Lower lobe of right lung (tissue), 2 donors: ENCODE results near the gene ACAN. TPM values are rescaled to one million over a fixed set of nuclear protein-coding genes. Genes with fewer than 3 reads are reported as not detected.

Source experiments
- ATAC-seq, 2 donors: fragments of 200-7000 bp; cut with Tn5 transposase; one replicate each; pipeline ENCODE4 v1.9.1; 2020 to 2022; ENCODE audit warnings: mild to moderate bottlenecking in 2 of 2, moderate library complexity in 2 of 2
- DNase-seq: peaks from one replicate; pipeline ENCODE4 v3.0.0-alpha.2; 2020
- H3K27ac ChIP-seq: fragments of 200-600 bp; one replicate; pipeline ENCODE4 v1.8.0; 2022
- H3K27me3 ChIP-seq: fragments of 200-600 bp; one replicate; pipeline ENCODE4 v1.8.0; 2022; ENCODE audit warnings: low read depth
- H3K36me3 ChIP-seq: fragments of 200-600 bp; one replicate; pipeline ENCODE4 v1.8.0; 2022; ENCODE audit warnings: mild to moderate bottlenecking
- H3K4me1 ChIP-seq: fragments of 200-600 bp; one replicate; pipeline ENCODE4 v1.8.0; 2022
- H3K4me3 ChIP-seq: fragments of 200-600 bp; one replicate; pipeline ENCODE4 v1.8.0; 2022; ENCODE audit warnings: mild to moderate bottlenecking
- H3K9me3 ChIP-seq: fragments of 200-600 bp; one replicate; pipeline ENCODE4 v1.8.0; 2022
- intact Hi-C: fragments of 100-400 bp; cut with DNase I; formaldehyde crosslinking; loops from one replicate; pipeline ENCODE4 v1.11.0; 2022
- total RNA-seq: library from RNA; stranded (reverse); fragmentation: NEBNext Ultra II Directional; extraction: Animal tissue kit (Norgen Biotek cat#: 25700); gene quantifications from one replicate; pipeline ENCODE4 v1.2.1, GENCODE V29; 2021
- TF ChIP-seq, protein P1 (sequence below): fragments of 200-600 bp; IDR thresholded peaks from one replicate; pipeline ENCODE4 v1.8.0; 2022; ENCODE audit warnings: antibody characterized with exemption, mild to moderate bottlenecking
- donor health status: DM: no; HTN: yes; CAD: no; lungs with severe emphysema.

Gene ACAN
- total RNA-seq, 1 donor from 2014 or later, result 0.12 TPM

- H3K27me3 ChIP-seq, result peaks cover 60% of the 10 kb centered on the region
- ATAC-seq (no peak), DNase-seq (no peak)
- TF ChIP-seq, protein P1, sequence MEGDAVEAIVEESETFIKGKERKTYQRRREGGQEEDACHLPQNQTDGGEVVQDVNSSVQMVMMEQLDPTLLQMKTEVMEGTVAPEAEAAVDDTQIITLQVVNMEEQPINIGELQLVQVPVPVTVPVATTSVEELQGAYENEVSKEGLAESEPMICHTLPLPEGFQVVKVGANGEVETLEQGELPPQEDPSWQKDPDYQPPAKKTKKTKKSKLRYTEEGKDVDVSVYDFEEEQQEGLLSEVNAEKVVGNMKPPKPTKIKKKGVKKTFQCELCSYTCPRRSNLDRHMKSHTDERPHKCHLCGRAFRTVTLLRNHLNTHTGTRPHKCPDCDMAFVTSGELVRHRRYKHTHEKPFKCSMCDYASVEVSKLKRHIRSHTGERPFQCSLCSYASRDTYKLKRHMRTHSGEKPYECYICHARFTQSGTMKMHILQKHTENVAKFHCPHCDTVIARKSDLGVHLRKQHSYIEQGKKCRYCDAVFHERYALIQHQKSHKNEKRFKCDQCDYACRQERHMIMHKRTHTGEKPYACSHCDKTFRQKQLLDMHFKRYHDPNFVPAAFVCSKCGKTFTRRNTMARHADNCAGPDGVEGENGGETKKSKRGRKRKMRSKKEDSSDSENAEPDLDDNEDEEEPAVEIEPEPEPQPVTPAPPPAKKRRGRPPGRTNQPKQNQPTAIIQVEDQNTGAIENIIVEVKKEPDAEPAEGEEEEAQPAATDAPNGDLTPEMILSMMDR, result no peak
- intact Hi-C loops, result no loop called here
- H3K36me3 ChIP-seq, result no peaks in the 10 kb centered on the region
- no peaks in the 10 kb centered on the region for H3K4me1 ChIP-seq
- H3K4me3 ChIP-seq, result no peak overlapping the region
- H3K9me3 ChIP-seq, result no peaks in the 10 kb centered on the region
- no peak overlapping the region for H3K27ac ChIP-seq
Measured at GRCh38 chr15:88800738-88801137, 2.5 kb upstream of the ACAN start.

GRCh38 chr15:88802250-88802990 lies 816 bp upstream of the ACAN start:
- TF ChIP-seq, protein P1, result no peak
- no peak for ATAC-seq
- no peaks in the 10 kb centered on the region for H3K4me1 ChIP-seq
- no peaks in the 10 kb centered on the region for H3K36me3 ChIP-seq
- DNase-seq, result no peak
- intact Hi-C loops, result no loop called here
- no peak overlapping the region for H3K27ac ChIP-seq
- H3K9me3 ChIP-seq, result no peaks in the 10 kb centered on the region
- H3K4me3 ChIP-seq, result no peak overlapping the region
- H3K27me3 ChIP-seq, result peaks cover 71% of the 10 kb centered on the region

GRCh38 chr15:88802991-88803240 lies 320 bp upstream of the ACAN start:
- intact Hi-C loops, result no loop called here
- DNase-seq (no peak), ATAC-seq (peak in 1 of 2 donors; percentile 7)
- TF ChIP-seq, protein P1, result no peak
- Histone ChIP-seq H3K27ac (no peak overlapping the region), H3K36me3 (no peaks in the 10 kb centered on the region), H3K27me3 (peaks cover 73% of the 10 kb centered on the region), H3K9me3 (no peaks in the 10 kb centered on the region), H3K4me3 (no peak overlapping the region), H3K4me1 (no peaks in the 10 kb centered on the region)

DNA sequence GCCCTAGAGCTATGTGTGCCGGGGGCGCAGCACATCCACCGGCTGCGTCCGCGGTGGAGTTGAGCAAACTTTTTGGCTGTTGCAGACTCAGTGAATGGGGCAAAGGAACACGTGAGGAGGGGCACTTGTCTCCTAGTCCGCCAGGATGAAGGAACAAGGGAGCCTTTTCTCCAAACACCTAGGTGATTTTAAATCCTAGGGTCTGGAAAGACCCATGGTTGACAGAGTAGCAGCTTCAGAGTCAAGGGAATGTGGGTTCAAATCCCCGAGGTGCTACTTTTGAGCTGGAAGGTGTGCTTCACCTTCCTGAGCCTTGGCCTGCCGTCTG lies 648 bp downstream of the ACAN start:
- no peak for ATAC-seq
- no peak for DNase-seq
- no peaks in the 10 kb centered on the region for H3K4me1 ChIP-seq
- intact Hi-C loops, result no loop called here
- TF ChIP-seq, protein P1, result no peak
- no peaks in the 10 kb centered on the region for H3K9me3 ChIP-seq
- H3K4me3 ChIP-seq, result no peak overlapping the region
- no peak overlapping the region for H3K27ac ChIP-seq
- peaks cover 81% of the 10 kb centered on the region for H3K27me3 ChIP-seq
- H3K36me3 ChIP-seq, result no peaks in the 10 kb centered on the region

DNA sequence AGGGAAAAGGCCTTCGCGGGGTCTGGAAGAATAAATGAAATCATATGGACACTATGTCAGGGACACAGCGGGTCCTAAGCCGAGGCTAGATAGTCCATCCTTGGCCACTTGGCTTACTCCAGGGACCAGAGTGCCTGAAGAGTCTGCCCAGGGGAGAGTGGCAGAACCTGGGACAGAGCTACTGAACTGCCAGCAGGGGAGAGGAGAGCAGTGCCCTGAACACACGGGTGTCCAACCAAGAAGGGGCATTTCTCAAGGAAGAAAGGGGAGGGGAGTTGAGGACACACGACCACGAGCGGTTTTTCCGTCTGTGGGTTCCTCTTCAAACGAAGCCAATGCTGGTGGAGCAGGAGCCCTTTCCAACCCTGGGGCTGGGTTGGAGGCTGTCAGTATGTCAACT lies 1.0 kb downstream of the ACAN start:
- H3K36me3 ChIP-seq, result no peaks in the 10 kb centered on the region
- no peak overlapping the region for H3K27ac ChIP-seq
- no peaks in the 10 kb centered on the region for H3K9me3 ChIP-seq
- H3K4me1 ChIP-seq, result no peaks in the 10 kb centered on the region
- DNase-seq (no peak), ATAC-seq (no peak)
- no peak overlapping the region for H3K4me3 ChIP-seq
- TF ChIP-seq, protein P1, result no peak
- intact Hi-C loops, result no loop called here
- H3K27me3 ChIP-seq, result peaks cover 77% of the 10 kb centered on the region
